C4-2B (cell line): ENCODE measurements around the gene TMSB4X.

Experiments
- CTCF ChIP-seq: fragments of 450-650 bp; conservative IDR thresholded peaks from 2 replicates; pipeline ENCODE4 v1.5.1; 2017; ENCODE audit warnings: mild to moderate bottlenecking
- ZFX ChIP-seq: fragments of 450-650 bp; IDR thresholded peaks from 2 replicates; pipeline ENCODE4 v1.6.1; 2017

GRCh38 chrX:12989461-12989860, 14.6 kb downstream of the TMSB4X start:
- no peak for TF ChIP-seq CTCF
- no peak for TF ChIP-seq ZFX
